Lower leg skin (tissue), 3 donors: ENCODE data around the gene CEP192.

Experiments used
- POLR2A ChIP-seq, 2 donors: fragments of 450-650 bp; IDR thresholded peaks; one replicate each; pipeline ENCODE4 v1.6.1; 2016 to 2017; ENCODE audit warnings: antibody characterized with exemption in 2 of 2, mild to moderate bottlenecking in 1 of 2, moderate library complexity in 1 of 2
- TF ChIP-seq, protein P1 (sequence below), 3 donors: fragments of 450-650 bp; IDR thresholded peaks; one replicate each; pipeline ENCODE4 v1.5.1; 2016; ENCODE audit warnings: antibody characterized with exemption in 3 of 3, mild to moderate bottlenecking in 3 of 3, moderate library complexity in 2 of 3

DNA sequence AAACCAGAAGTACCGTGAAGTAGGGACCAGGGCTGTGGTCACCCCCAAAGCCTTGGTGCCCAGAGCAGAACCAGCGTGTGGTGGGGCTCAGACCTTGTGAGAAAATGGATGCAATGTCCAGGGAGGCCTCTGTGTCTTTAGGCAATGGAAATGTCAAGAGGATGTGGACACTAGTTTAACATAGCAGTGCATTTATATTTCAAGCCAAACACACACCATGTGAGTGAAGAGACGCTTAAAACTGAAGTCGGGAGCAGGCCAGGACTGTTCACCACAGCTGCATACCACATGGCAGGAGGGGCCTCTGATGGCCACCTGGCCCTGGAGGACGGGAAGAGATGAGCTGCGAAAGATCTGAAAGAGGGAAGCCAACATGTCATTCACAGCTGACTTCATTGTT lies 140.1 kb downstream of the CEP192 start:
- TF ChIP-seq, protein P1, sequence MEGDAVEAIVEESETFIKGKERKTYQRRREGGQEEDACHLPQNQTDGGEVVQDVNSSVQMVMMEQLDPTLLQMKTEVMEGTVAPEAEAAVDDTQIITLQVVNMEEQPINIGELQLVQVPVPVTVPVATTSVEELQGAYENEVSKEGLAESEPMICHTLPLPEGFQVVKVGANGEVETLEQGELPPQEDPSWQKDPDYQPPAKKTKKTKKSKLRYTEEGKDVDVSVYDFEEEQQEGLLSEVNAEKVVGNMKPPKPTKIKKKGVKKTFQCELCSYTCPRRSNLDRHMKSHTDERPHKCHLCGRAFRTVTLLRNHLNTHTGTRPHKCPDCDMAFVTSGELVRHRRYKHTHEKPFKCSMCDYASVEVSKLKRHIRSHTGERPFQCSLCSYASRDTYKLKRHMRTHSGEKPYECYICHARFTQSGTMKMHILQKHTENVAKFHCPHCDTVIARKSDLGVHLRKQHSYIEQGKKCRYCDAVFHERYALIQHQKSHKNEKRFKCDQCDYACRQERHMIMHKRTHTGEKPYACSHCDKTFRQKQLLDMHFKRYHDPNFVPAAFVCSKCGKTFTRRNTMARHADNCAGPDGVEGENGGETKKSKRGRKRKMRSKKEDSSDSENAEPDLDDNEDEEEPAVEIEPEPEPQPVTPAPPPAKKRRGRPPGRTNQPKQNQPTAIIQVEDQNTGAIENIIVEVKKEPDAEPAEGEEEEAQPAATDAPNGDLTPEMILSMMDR (IDR thresholded peaks at IDR 0.05), result no peak
- no peak for TF ChIP-seq POLR2A (IDR thresholded peaks at IDR 0.05)
